Measurements from ENCODE around the gene MCRIP1. TPM values are rescaled to one million over a fixed set of nuclear protein-coding genes. Genes with fewer than 3 reads are reported as not detected.

Gene MCRIP1
- total and polyA plus RNA-seq, 10 of the 15 experiments (the other 5 are each of a cell fraction or from before 2014, with no cell fraction given) = 0.31 to 54.4 (median 30.8) TPM

DNA sequence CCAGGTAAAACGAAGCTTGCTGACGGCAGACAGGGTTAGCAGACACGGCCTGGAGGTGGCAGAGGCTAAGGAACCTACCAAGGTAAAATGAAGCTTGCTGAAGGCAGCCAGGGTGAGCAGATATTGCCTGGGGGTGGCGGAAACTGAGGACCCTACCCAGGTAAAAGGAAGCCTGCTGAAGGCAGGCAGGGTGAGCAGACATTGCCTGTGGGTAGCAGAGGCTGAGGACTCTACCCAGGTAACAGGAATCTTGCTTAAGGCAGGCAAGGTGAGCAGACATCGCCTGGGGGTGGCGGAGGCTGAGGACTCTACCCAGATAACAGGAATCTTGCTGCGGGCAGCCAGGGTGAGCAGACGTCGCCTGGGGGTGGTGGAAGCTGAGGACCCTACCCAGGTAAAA, 31.8 kb downstream of the MCRIP1 start:
- no peak overlapping the region for H3K27ac ChIP-seq (ENCODE audit: control insufficient read depth, insufficient read depth)
- ChIA-PET POLR2A (no interaction called here), SMC1A (ENCODE audit: uncharacterized antibody, unreplicated experiment) (no interaction called here), RAD21 (ENCODE audit: unreplicated experiment) (interaction anchor here (0.7 kb wide), 1 partner anchor 9 kb away, joined by 4 read pairs; no protein-coding TSS in a partner anchor), CTCF (interaction anchor here (0.7 kb wide), 1 partner anchor 67 kb away, joined by 4 read pairs; no protein-coding TSS in a partner anchor)
- no TSS peak for BruUV-seq (replicated peaks)
- WGBS (ENCODE audit: insufficient coverage, insufficient replicate concordance, low lambda C conversion rate, missing lambda C conversion rate) = 50% methylated on average over 7 of the region's 9 CpGs
- peaks cover 1 to 4% of the 10 kb centered on the region in 2 experiments; a peak in 1 of 4 replicates for H3K27me3 ChIP-seq (replicated peaks in 1 of 2; ENCODE audit: control insufficient read depth in 2 of 2, insufficient read depth in 2 of 2, low read length in 1 of 2)
- FAIRE-seq = no peak
- H3K4me1 ChIP-seq (ENCODE audit: control insufficient read depth, insufficient read depth, low read length) = no peaks in the 10 kb centered on the region
- no peak overlapping the region for H3K4me3 ChIP-seq
- in situ Hi-C loops (cut with MboI) = no loop called here
- H2AFZ ChIP-seq (ENCODE audit: control insufficient read depth, low read depth, low read length) = no peak overlapping the region
- intact Hi-C loops (cut with micrococcal nuclease; ENCODE audit: unreplicated experiment) = no loop called here
- no peaks in the 10 kb centered on the region for H3K36me3 ChIP-seq (ENCODE audit: control insufficient read depth in 2 of 2, insufficient read depth in 2 of 2, low read length in 1 of 2)
- no peaks in the 10 kb centered on the region for H3K79me2 ChIP-seq (ENCODE audit: control insufficient read depth, insufficient read depth, low read length)
- no peak overlapping the region for H3K9ac ChIP-seq (ENCODE audit: control insufficient read depth, insufficient read depth, low read length)
- H4K20me1 ChIP-seq (ENCODE audit: control insufficient read depth, insufficient read depth) = no peaks in the 10 kb centered on the region
- DNase-seq (ENCODE audit: low read depth, low spot score) = no peak
- no peak overlapping the region for H3K4me2 ChIP-seq (ENCODE audit: control insufficient read depth, insufficient read depth)
- no peak for ATAC-seq
- H3K9me3 ChIP-seq (replicated peaks; ENCODE audit: control insufficient read depth, insufficient read depth, low read length) = no peaks in the 10 kb centered on the region
- TF ChIP-seq, protein P1, sequence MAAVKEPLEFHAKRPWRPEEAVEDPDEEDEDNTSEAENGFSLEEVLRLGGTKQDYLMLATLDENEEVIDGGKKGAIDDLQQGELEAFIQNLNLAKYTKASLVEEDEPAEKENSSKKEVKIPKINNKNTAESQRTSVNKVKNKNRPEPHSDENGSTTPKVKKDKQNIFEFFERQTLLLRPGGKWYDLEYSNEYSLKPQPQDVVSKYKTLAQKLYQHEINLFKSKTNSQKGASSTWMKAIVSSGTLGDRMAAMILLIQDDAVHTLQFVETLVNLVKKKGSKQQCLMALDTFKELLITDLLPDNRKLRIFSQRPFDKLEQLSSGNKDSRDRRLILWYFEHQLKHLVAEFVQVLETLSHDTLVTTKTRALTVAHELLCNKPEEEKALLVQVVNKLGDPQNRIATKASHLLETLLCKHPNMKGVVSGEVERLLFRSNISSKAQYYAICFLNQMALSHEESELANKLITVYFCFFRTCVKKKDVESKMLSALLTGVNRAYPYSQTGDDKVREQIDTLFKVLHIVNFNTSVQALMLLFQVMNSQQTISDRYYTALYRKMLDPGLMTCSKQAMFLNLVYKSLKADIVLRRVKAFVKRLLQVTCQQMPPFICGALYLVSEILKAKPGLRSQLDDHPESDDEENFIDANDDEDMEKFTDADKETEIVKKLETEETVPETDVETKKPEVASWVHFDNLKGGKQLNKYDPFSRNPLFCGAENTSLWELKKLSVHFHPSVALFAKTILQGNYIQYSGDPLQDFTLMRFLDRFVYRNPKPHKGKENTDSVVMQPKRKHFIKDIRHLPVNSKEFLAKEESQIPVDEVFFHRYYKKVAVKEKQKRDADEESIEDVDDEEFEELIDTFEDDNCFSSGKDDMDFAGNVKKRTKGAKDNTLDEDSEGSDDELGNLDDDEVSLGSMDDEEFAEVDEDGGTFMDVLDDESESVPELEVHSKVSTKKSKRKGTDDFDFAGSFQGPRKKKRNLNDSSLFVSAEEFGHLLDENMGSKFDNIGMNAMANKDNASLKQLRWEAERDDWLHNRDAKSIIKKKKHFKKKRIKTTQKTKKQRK (IDR thresholded peaks at IDR 0.05; ENCODE audit: low read depth, low read length) = no peak
- TF ChIP-seq, protein P2, sequence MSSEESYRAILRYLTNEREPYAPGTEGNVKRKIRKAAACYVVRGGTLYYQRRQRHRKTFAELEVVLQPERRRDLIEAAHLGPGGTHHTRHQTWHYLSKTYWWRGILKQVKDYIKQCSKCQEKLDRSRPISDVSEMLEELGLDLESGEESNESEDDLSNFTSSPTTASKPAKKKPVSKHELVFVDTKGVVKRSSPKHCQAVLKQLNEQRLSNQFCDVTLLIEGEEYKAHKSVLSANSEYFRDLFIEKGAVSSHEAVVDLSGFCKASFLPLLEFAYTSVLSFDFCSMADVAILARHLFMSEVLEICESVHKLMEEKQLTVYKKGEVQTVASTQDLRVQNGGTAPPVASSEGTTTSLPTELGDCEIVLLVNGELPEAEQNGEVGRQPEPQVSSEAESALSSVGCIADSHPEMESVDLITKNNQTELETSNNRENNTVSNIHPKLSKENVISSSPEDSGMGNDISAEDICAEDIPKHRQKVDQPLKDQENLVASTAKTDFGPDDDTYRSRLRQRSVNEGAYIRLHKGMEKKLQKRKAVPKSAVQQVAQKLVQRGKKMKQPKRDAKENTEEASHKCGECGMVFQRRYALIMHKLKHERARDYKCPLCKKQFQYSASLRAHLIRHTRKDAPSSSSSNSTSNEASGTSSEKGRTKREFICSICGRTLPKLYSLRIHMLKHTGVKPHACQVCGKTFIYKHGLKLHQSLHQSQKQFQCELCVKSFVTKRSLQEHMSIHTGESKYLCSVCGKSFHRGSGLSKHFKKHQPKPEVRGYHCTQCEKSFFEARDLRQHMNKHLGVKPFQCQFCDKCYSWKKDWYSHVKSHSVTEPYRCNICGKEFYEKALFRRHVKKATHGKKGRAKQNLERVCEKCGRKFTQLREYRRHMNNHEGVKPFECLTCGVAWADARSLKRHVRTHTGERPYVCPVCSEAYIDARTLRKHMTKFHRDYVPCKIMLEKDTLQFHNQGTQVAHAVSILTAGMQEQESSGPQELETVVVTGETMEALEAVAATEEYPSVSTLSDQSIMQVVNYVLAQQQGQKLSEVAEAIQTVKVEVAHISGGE (CRISPR knock-in tag; IDR thresholded peaks at IDR 0.05) = no peak
- TF ChIP-seq SPI1 (IDR thresholded peaks at IDR 0.05; ENCODE audit: borderline replicate concordance, insufficient read depth, low read depth, low read length) (no peak), FOS (IDR thresholded peaks at IDR 0.05; ENCODE audit: borderline replicate concordance, extremely low read depth, insufficient read length) (no peak), SIN3A (IDR thresholded peaks at IDR 0.05; ENCODE audit: low read depth, low read length) (no peak)
- TF ChIP-seq, protein P3, sequence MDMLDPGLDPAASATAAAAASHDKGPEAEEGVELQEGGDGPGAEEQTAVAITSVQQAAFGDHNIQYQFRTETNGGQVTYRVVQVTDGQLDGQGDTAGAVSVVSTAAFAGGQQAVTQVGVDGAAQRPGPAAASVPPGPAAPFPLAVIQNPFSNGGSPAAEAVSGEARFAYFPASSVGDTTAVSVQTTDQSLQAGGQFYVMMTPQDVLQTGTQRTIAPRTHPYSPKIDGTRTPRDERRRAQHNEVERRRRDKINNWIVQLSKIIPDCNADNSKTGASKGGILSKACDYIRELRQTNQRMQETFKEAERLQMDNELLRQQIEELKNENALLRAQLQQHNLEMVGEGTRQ (IDR thresholded peaks at IDR 0.05; ENCODE audit: borderline replicate concordance, low read depth, low read length) = no peak
- TF ChIP-seq, protein P4, sequence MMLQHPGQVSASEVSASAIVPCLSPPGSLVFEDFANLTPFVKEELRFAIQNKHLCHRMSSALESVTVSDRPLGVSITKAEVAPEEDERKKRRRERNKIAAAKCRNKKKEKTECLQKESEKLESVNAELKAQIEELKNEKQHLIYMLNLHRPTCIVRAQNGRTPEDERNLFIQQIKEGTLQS (IDR thresholded peaks at IDR 0.05; ENCODE audit: borderline replicate concordance, extremely low read depth, low read depth, low read length) = no peak
